ENCODE results near the gene EPB42. TPM values are rescaled to one million over a fixed set of nuclear protein-coding genes. Genes with fewer than 3 reads are reported as not detected.

EPB42 gene
- polyA plus RNA-seq, 2 donors: not detected

GRCh38 chr15:43194795-43195194, 26.0 kb downstream of the EPB42 start:
- no peaks in the 10 kb centered on the region for H3K27me3 ChIP-seq (ENCODE audit: control insufficient read depth in 1 of 2, insufficient read depth in 2 of 2, low read length in 2 of 2)
- 86 to 93% methylated on average over 2 of the region's 2 CpGs for WGBS, 2 donors
- H3K4me1 ChIP-seq (ENCODE audit: control insufficient read depth in 2 of 2, insufficient read depth in 2 of 2, low read length in 1 of 2): no peaks in the 10 kb centered on the region
- no peak overlapping the region for H3K27ac ChIP-seq (ENCODE audit: low read depth in 2 of 2, low read length in 1 of 2)
- peaks cover 21 to 22% of the 10 kb centered on the region in 2 donors for H3K36me3 ChIP-seq (ENCODE audit: control insufficient read depth in 2 of 2, insufficient read depth in 2 of 2, low read length in 1 of 2)
- H3K4me3 ChIP-seq (ENCODE audit: low read depth in 1 of 2, low read length in 2 of 2): no peak overlapping the region
- H3K9me3 ChIP-seq (ENCODE audit: control insufficient read depth in 2 of 2, insufficient read depth in 1 of 2, low read depth in 1 of 2, low read length in 1 of 2): no peaks in the 10 kb centered on the region

GRCh38 chr15:43193710-43194109, 27.1 kb downstream of the EPB42 start:
- H3K4me1 ChIP-seq (ENCODE audit: control insufficient read depth in 2 of 2, insufficient read depth in 2 of 2, low read length in 1 of 2): no peaks in the 10 kb centered on the region
- WGBS, 2 donors: 93 to 96% methylated on average over 2 of the region's 2 CpGs
- H3K27ac ChIP-seq (ENCODE audit: low read depth in 2 of 2, low read length in 1 of 2): no peak overlapping the region
- no peaks in the 10 kb centered on the region for H3K27me3 ChIP-seq (ENCODE audit: control insufficient read depth in 1 of 2, insufficient read depth in 2 of 2, low read length in 2 of 2)
- no peak overlapping the region for H3K4me3 ChIP-seq (ENCODE audit: low read depth in 1 of 2, low read length in 2 of 2)
- H3K9me3 ChIP-seq (ENCODE audit: control insufficient read depth in 2 of 2, insufficient read depth in 1 of 2, low read depth in 1 of 2, low read length in 1 of 2): no peaks in the 10 kb centered on the region
- peaks cover 21 to 22% of the 10 kb centered on the region in 2 donors for H3K36me3 ChIP-seq (ENCODE audit: control insufficient read depth in 2 of 2, insufficient read depth in 2 of 2, low read length in 1 of 2)

- Histone ChIP-seq H3K4me3 (ENCODE audit: low read depth in 1 of 2, low read length in 2 of 2) (no peak overlapping the region), H3K9me3 (ENCODE audit: control insufficient read depth in 2 of 2, insufficient read depth in 1 of 2, low read depth in 1 of 2, low read length in 1 of 2) (no peaks in the 10 kb centered on the region), H3K4me1 (ENCODE audit: control insufficient read depth in 2 of 2, insufficient read depth in 2 of 2, low read length in 1 of 2) (no peaks in the 10 kb centered on the region), H3K27ac (ENCODE audit: low read depth in 2 of 2, low read length in 1 of 2) (no peak overlapping the region), H3K27me3 (ENCODE audit: control insufficient read depth in 1 of 2, insufficient read depth in 2 of 2, low read length in 2 of 2) (no peaks in the 10 kb centered on the region), H3K36me3 (ENCODE audit: control insufficient read depth in 2 of 2, insufficient read depth in 2 of 2, low read length in 1 of 2) (peaks cover 14 to 15% of the 10 kb centered on the region in 2 donors)
- 74 to 85% methylated on average over 1 of the region's 1 CpG for WGBS, 2 donors
Measured at GRCh38 chr15:43190178-43190577, 30.6 kb downstream of the EPB42 start.

GRCh38 chr15:43189296-43189695, 31.5 kb downstream of the EPB42 start:
- Histone ChIP-seq H3K9me3 (ENCODE audit: control insufficient read depth in 2 of 2, insufficient read depth in 1 of 2, low read depth in 1 of 2, low read length in 1 of 2) (no peaks in the 10 kb centered on the region), H3K36me3 (ENCODE audit: control insufficient read depth in 2 of 2, insufficient read depth in 2 of 2, low read length in 1 of 2) (peaks cover 9 to 12% of the 10 kb centered on the region in 2 donors), H3K27me3 (ENCODE audit: control insufficient read depth in 1 of 2, insufficient read depth in 2 of 2, low read length in 2 of 2) (no peaks in the 10 kb centered on the region), H3K4me3 (ENCODE audit: low read depth in 1 of 2, low read length in 2 of 2) (no peak overlapping the region), H3K4me1 (ENCODE audit: control insufficient read depth in 2 of 2, insufficient read depth in 2 of 2, low read length in 1 of 2) (no peaks in the 10 kb centered on the region), H3K27ac (ENCODE audit: low read depth in 2 of 2, low read length in 1 of 2) (no peak overlapping the region)
- 67 to 72% methylated on average over 2 of the region's 2 CpGs for WGBS, 2 donors

- Histone ChIP-seq H3K27me3 (ENCODE audit: control insufficient read depth in 1 of 2, insufficient read depth in 2 of 2, low read length in 2 of 2) (no peaks in the 10 kb centered on the region), H3K9me3 (ENCODE audit: control insufficient read depth in 2 of 2, insufficient read depth in 1 of 2, low read depth in 1 of 2, low read length in 1 of 2) (no peaks in the 10 kb centered on the region), H3K36me3 (ENCODE audit: control insufficient read depth in 2 of 2, insufficient read depth in 2 of 2, low read length in 1 of 2) (peaks cover 9% of the 10 kb centered on the region in 2 donors), H3K4me3 (ENCODE audit: low read depth in 1 of 2, low read length in 2 of 2) (no peak overlapping the region), H3K4me1 (ENCODE audit: control insufficient read depth in 2 of 2, insufficient read depth in 2 of 2, low read length in 1 of 2) (no peaks in the 10 kb centered on the region), H3K27ac (ENCODE audit: low read depth in 2 of 2, low read length in 1 of 2) (no peak overlapping the region)
- WGBS, 2 donors: 66 to 72% methylated on average over 2 of the region's 2 CpGs
Measured at GRCh38 chr15:43187544-43188155, 33.2 kb downstream of the EPB42 start.

DNA sequence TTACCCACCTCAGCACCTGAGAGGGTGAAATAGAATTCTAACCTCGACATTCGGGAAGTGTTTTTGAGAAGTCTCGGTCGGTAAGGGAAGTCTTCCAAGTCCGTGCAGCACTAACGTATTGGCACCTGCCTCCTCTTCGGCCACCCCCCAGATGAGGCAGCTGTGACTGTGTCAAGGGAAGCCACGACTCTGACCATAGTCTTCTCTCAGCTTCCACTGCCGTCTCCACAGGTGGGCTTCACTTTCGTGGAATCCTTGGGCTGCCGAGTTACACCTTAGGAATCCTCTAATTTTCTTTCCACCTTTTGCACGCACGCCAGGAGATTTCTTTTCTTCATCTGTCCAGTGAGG, 34.8 kb downstream of the EPB42 start:
- H3K9me3 ChIP-seq (ENCODE audit: control insufficient read depth in 2 of 2, insufficient read depth in 1 of 2, low read depth in 1 of 2, low read length in 1 of 2): no peaks in the 10 kb centered on the region
- peaks cover 3 to 7% of the 10 kb centered on the region in 2 donors for H3K36me3 ChIP-seq (ENCODE audit: control insufficient read depth in 2 of 2, insufficient read depth in 2 of 2, low read length in 1 of 2)
- H3K4me3 ChIP-seq (ENCODE audit: low read depth in 1 of 2, low read length in 2 of 2): peak overlapping the region; percentile 81 to 86
- WGBS, 2 donors: 1 to 2% methylated on average over 13 of the region's 13 CpGs
- no peaks in the 10 kb centered on the region for H3K4me1 ChIP-seq (ENCODE audit: control insufficient read depth in 2 of 2, insufficient read depth in 2 of 2, low read length in 1 of 2)
- H3K27ac ChIP-seq (ENCODE audit: low read depth in 2 of 2, low read length in 1 of 2): peak overlapping the region; percentile 96
- H3K27me3 ChIP-seq (ENCODE audit: control insufficient read depth in 1 of 2, insufficient read depth in 2 of 2, low read length in 2 of 2): no peaks in the 10 kb centered on the region

DNA sequence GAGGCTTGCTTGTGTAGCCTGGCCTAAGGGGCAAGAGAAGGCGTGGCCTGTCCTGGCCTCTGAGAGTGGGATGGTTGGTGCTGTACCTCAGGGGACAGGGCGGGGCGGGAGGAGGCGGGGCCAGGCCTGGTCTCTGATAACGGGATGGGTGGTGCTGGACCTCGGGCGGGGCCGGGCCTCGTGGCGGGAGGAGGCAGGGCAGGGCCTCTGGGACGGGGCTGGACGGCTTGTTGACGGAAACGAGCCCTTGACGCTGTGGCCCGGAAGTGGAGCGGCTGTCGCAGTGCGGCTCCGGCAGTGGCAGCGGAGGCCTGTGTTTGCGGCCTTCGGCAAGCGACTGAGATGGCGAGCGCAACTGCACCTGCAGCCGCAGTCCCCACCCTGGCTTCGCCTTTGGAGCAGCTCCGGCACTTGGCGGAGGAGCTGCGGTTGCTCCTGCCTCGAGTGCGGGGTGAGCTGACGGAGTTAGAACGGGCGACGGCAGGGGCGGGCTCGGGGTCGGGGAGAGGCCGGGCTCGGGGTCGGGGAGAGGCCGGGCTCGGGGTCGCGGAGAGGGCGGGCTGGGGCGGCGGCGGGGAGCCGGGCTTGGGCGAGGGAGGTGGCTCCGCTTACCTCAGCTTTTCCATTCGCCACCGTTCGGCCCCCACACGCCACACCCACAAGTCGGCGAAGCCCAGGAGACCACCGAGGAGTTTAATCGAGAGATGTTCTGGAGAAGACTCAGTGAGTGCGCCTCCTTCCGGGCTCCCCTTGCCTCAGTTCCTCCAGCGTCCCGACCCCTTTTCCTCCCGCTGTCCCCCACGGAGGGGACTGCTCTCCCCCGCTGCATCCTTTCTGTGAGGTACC, 35.4 kb downstream of the EPB42 start, which contains the start of gene CCNDBP1:
Gene CCNDBP1 (plus strand): TSS at position 247 of the 846 bp plus-strand sequence. CDS start 96 bp downstream, at position 343.
- H3K9me3 ChIP-seq (ENCODE audit: control insufficient read depth in 2 of 2, insufficient read depth in 1 of 2, low read depth in 1 of 2, low read length in 1 of 2): no peaks in the 10 kb centered on the region
- peak within 1 kb of the TSS; percentile 81 to 86 for H3K4me3 ChIP-seq (ENCODE audit: low read depth in 1 of 2, low read length in 2 of 2)
- WGBS, 2 donors: 1% methylated on average over 39 to 69 of the region's 69 CpGs
- peaks cover 0 to 5% of the 10 kb centered on the region in 2 donors for H3K36me3 ChIP-seq (ENCODE audit: control insufficient read depth in 2 of 2, insufficient read depth in 2 of 2, low read length in 1 of 2)
- no peaks in the 10 kb centered on the region for H3K4me1 ChIP-seq (ENCODE audit: control insufficient read depth in 2 of 2, insufficient read depth in 2 of 2, low read length in 1 of 2)
- no peaks in the 10 kb centered on the region for H3K27me3 ChIP-seq (ENCODE audit: control insufficient read depth in 1 of 2, insufficient read depth in 2 of 2, low read length in 2 of 2)
- H3K27ac ChIP-seq (ENCODE audit: low read depth in 2 of 2, low read length in 1 of 2): peak within 1 kb of the TSS; percentile 96

DNA sequence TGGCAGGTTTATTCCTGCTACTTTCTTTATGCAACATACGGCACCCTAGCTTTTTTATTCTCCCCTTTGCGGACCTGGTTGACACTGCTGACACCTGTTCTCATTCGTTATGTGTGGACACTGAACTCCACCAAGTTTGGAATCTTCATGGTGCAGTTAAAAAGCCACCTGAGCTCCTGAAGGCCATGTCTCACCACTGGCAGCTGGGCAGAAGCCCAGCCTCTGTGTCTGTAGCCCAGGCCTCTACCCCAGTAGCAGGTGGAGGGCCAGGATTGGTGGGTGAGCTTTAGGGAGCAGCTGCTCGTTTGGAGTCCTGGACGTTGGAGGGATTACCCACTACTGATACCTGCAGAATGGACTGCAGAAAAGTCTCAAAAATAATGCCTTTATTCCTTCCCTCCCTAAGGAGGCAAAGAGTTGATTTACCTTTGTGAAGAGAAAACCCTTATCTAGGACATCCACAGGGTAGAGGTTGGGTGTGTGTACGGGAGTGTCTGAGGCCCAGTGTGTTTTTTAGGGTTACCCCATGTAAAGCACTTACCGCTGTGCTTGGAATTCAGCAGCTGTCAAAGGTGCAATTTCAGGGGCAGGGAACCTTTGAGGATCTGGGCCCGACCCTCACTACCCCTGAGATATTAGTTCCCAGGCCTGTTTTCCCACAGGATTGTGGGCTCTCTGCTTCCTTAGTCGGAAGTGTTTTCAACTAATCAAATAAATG, 36.3 kb downstream of the EPB42 start:
- no peaks in the 10 kb centered on the region for H3K27me3 ChIP-seq (ENCODE audit: control insufficient read depth in 1 of 2, insufficient read depth in 2 of 2, low read length in 2 of 2)
- peak overlapping the region in 1 of 2 donors; percentile 86 for H3K4me3 ChIP-seq (ENCODE audit: low read depth in 1 of 2, low read length in 2 of 2)
- 66 to 69% methylated on average over 9 of the region's 9 CpGs for WGBS, 2 donors
- peak overlapping the region; percentile 96 for H3K27ac ChIP-seq (ENCODE audit: low read depth in 2 of 2, low read length in 1 of 2)
- no peaks in the 10 kb centered on the region for H3K9me3 ChIP-seq (ENCODE audit: control insufficient read depth in 2 of 2, insufficient read depth in 1 of 2, low read depth in 1 of 2, low read length in 1 of 2)
- H3K36me3 ChIP-seq (ENCODE audit: control insufficient read depth in 2 of 2, insufficient read depth in 2 of 2, low read length in 1 of 2): no peaks in the 10 kb centered on the region
- H3K4me1 ChIP-seq (ENCODE audit: control insufficient read depth in 2 of 2, insufficient read depth in 2 of 2, low read length in 1 of 2): no peaks in the 10 kb centered on the region

- WGBS, 2 donors: 67 to 71% methylated on average over 3 of the region's 3 CpGs
- peak overlapping the region; percentile 51 to 55 for H3K27ac ChIP-seq (ENCODE audit: low read depth in 2 of 2, low read length in 1 of 2)
- no peaks in the 10 kb centered on the region for H3K4me1 ChIP-seq (ENCODE audit: control insufficient read depth in 2 of 2, insufficient read depth in 2 of 2, low read length in 1 of 2)
- no peak overlapping the region for H3K4me3 ChIP-seq (ENCODE audit: low read depth in 1 of 2, low read length in 2 of 2)
- H3K27me3 ChIP-seq (ENCODE audit: control insufficient read depth in 1 of 2, insufficient read depth in 2 of 2, low read length in 2 of 2): no peaks in the 10 kb centered on the region
- H3K36me3 ChIP-seq (ENCODE audit: control insufficient read depth in 2 of 2, insufficient read depth in 2 of 2, low read length in 1 of 2): no peaks in the 10 kb centered on the region
- no peaks in the 10 kb centered on the region for H3K9me3 ChIP-seq (ENCODE audit: control insufficient read depth in 2 of 2, insufficient read depth in 1 of 2, low read depth in 1 of 2, low read length in 1 of 2)
Measured at GRCh38 chr15:43183270-43183669, 37.5 kb downstream of the EPB42 start.
